Fibroblast of lung (primary cell): Measurements from ENCODE around the gene KIF19. TPM values are rescaled to one million over a fixed set of nuclear protein-coding genes. Genes with fewer than 3 reads are reported as not detected.
A peak's percentile ranks its signal among the peaks of the same experiment; 100 is the strongest.

Experiments used
- DNase-seq, 2 donors: peaks; one replicate each; pipeline versions ENCODE4 v3.0.0 to v3.0.0-alpha.2; 2010; ENCODE audit warnings: low read depth in 2 of 2
- H2AFZ ChIP-seq: 2 replicates; pipeline ENCODE4 v1.5.1; 2012; ENCODE audit warnings: low read length, control low read depth, inconsistent platforms
- H3K27ac ChIP-seq: 2 replicates; pipeline ENCODE4 v1.5.1; 2011; ENCODE audit warnings: low read length, control low read depth; ENCODE audit not compliant: insufficient read depth
- H3K27me3 ChIP-seq: 2 replicates; pipeline ENCODE4 v1.5.1; 2011; ENCODE audit warnings: mild to moderate bottlenecking, low read length; ENCODE audit not compliant: control insufficient read depth, insufficient read depth
- H3K36me3 ChIP-seq: 2 replicates; pipeline ENCODE4 v1.5.1; 2011; ENCODE audit warnings: low read length; ENCODE audit not compliant: control insufficient read depth, insufficient read depth
- H3K4me1 ChIP-seq: 2 replicates; pipeline ENCODE4 v1.5.1; 2011; ENCODE audit warnings: low read length; ENCODE audit not compliant: control insufficient read depth, insufficient read depth; ENCODE audit errors: extremely low read depth
- H3K4me2 ChIP-seq: 2 replicates; pipeline ENCODE4 v1.5.1; 2011; ENCODE audit warnings: low read length, control low read depth; ENCODE audit not compliant: insufficient read depth; ENCODE audit errors: extremely low read depth
- H3K4me3 ChIP-seq, 4 experiments: fragments of 200-600 bp in 1 of 4; sonication (generic) in 1 of 4; replicated peaks in 1 of 4; 2 replicates each; pipeline ENCODE4 v1.5.1; 2011 to 2016; ENCODE audit warnings: low read length in 4 of 4, low read depth in 3 of 4, mild to moderate bottlenecking in 3 of 4, control low read depth in 2 of 4, inconsistent platforms in 1 of 4, mixed read lengths in 1 of 4; ENCODE audit not compliant: insufficient read depth in 1 of 4; ENCODE audit errors: control extremely low read depth in 1 of 4
- H3K79me2 ChIP-seq: 2 replicates; pipeline ENCODE4 v1.5.1; 2012; ENCODE audit warnings: mild to moderate bottlenecking, low read length, inconsistent platforms; ENCODE audit not compliant: control insufficient read depth, insufficient read depth
- H3K9ac ChIP-seq: 2 replicates; pipeline ENCODE4 v1.5.1; 2011; ENCODE audit warnings: mild to moderate bottlenecking, low read length, control low read depth; ENCODE audit not compliant: insufficient read depth
- H3K9me3 ChIP-seq: 2 replicates; pipeline ENCODE4 v1.5.1; 2012; ENCODE audit warnings: low read depth, low read length; ENCODE audit not compliant: control insufficient read depth, insufficient read depth
- H4K20me1 ChIP-seq: 2 replicates; pipeline ENCODE4 v1.5.1; 2011; ENCODE audit warnings: low read length; ENCODE audit not compliant: control insufficient read depth, insufficient read depth; ENCODE audit errors: extremely low read depth
- EZH2 ChIP-seq: IDR thresholded peaks from 2 replicates; pipeline ENCODE4 v1.5.1; 2012; ENCODE audit warnings: low read length, control low read depth, mild to moderate bottlenecking; ENCODE audit errors: missing control alignments
- polyA plus RNA-seq, 2 donors: library from polyadenylated mRNA; depleted of rRNA in 1 of 2; stranded (reverse) in 1 of 2; unstranded in 1 of 2; fragments of >200 nt; gene quantifications; 2 replicates each; pipeline ENCODE4 v1.2.1, GENCODE V29; 2011 to 2012; ENCODE audit warnings: missing spikeins in 1 of 2
- total RNA-seq: library from RNA; depleted of rRNA; stranded (reverse); fragments of >200 nt; gene quantifications from 2 replicates; pipeline ENCODE4 v1.2.1, GENCODE V29; 2014
- TF ChIP-seq, protein P1 (sequence below), 2 donors: IDR thresholded peaks in 1 of 2; conservative IDR thresholded peaks in 1 of 2; 1 replicate in 1 of 2; 2 replicates in 1 of 2; pipeline ENCODE4 v1.5.1; 2011 to 2012; ENCODE audit warnings: low read length in 2 of 2, control low read depth in 1 of 2, inconsistent platforms in 1 of 2, low read depth in 1 of 2, mild to moderate bottlenecking in 1 of 2

Gene KIF19
- total and polyA plus RNA-seq, 2 donors (not counting 1 experiment from before 2014, with no cell fraction given), result under 0.01 TPM; not detected in 1

DNA sequence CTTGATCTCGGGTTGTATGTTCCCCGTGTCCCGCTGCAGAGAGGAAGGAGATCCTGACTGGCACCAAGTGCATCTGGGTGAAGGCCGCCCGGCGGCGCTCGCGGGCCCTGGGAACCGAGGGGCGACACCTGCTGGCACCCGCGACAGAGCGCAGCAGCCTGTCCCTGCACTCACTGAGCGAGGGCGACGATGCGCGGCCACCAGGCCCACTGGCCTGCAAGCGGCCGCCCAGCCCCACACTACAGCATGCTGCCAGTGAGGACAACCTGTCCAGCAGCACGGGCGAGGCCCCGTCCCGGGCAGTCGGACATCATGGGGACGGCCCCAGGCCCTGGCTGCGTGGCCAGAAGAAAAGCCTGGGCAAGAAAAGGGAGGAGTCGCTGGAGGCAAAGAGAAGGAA, 28.1 kb downstream of the KIF19 start:
- Histone ChIP-seq H2AFZ (no peak overlapping the region), H3K79me2 (no peaks in the 10 kb centered on the region), H3K36me3 (no peaks in the 10 kb centered on the region), H3K27me3 (no peaks in the 10 kb centered on the region), H3K4me1 (no peaks in the 10 kb centered on the region), H3K4me3 (no peak overlapping the region), H4K20me1 (no peaks in the 10 kb centered on the region), H3K9ac (no peak overlapping the region), H3K9me3 (no peaks in the 10 kb centered on the region), H3K27ac (no peak overlapping the region), H3K4me2 (no peak overlapping the region)
- peak in 1 of 2 donors; percentile 7 for DNase-seq
- TF ChIP-seq, protein P1, sequence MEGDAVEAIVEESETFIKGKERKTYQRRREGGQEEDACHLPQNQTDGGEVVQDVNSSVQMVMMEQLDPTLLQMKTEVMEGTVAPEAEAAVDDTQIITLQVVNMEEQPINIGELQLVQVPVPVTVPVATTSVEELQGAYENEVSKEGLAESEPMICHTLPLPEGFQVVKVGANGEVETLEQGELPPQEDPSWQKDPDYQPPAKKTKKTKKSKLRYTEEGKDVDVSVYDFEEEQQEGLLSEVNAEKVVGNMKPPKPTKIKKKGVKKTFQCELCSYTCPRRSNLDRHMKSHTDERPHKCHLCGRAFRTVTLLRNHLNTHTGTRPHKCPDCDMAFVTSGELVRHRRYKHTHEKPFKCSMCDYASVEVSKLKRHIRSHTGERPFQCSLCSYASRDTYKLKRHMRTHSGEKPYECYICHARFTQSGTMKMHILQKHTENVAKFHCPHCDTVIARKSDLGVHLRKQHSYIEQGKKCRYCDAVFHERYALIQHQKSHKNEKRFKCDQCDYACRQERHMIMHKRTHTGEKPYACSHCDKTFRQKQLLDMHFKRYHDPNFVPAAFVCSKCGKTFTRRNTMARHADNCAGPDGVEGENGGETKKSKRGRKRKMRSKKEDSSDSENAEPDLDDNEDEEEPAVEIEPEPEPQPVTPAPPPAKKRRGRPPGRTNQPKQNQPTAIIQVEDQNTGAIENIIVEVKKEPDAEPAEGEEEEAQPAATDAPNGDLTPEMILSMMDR (conservative IDR thresholded peaks at IDR 0.05 in 1 of 2, IDR thresholded peaks at IDR 0.05 in 1 of 2; ENCODE audit: low read depth in 1 of 2, low read length in 2 of 2), result no peak
- no peak for TF ChIP-seq EZH2

DNA sequence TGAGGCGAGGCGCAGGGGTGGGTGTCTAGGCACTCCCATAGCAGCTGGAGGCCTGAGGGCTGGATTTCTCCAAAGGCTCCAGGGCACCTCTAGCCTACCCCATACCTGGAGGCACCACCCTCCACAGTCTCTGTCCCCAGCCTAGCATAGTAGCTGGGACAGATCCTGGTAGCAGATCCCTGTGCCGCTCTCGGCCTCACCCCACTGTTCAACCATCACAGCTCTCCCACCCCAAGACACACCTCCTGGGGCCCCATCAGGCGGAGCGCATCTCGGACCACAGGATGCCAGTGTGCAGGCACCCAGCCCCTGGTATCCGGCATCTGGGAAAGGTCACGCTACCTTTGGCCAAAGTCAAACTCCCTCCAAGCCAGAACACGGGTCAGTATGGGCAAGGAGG, 28.5 kb downstream of the KIF19 start:
- Histone ChIP-seq H3K9me3 (no peaks in the 10 kb centered on the region), H3K4me1 (no peaks in the 10 kb centered on the region), H3K4me2 (no peak overlapping the region), H3K9ac (no peak overlapping the region), H3K27ac (no peak overlapping the region), H3K36me3 (no peaks in the 10 kb centered on the region), H3K79me2 (no peaks in the 10 kb centered on the region), H4K20me1 (no peaks in the 10 kb centered on the region), H3K27me3 (no peaks in the 10 kb centered on the region), H2AFZ (no peak overlapping the region), H3K4me3 (no peak overlapping the region)
- TF ChIP-seq EZH2, result no peak
- no peak for DNase-seq

DNA sequence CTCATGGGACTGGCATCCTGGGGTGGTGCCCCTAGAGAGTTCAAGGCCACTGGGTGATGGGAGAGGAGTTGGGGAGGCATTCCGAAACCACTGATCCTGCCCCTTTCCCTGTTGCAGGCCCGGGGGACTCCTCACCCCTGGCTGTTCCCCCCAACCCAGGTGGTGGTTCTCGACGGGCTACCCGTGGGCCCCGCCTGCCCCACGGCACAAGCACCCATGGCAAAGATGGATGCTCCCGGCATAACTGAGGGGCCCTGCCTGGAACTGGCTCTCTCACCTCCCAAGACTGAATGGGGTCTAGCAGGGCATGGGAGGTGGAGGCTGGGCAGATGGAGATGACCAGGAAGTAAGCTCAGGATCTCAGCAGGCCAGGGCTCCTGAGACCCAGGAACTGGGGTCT, 29.0 kb downstream of the KIF19 start:
- no peaks in the 10 kb centered on the region for H4K20me1 ChIP-seq
- DNase-seq, result no peak
- TF ChIP-seq EZH2, result no peak
- TF ChIP-seq, protein P1 (conservative IDR thresholded peaks at IDR 0.05 in 1 of 2, IDR thresholded peaks at IDR 0.05 in 1 of 2; ENCODE audit: low read depth in 1 of 2, low read length in 2 of 2), result no peak
- no peak overlapping the region for H3K9ac ChIP-seq
- H3K27ac ChIP-seq, result no peak overlapping the region
- no peak overlapping the region for H3K4me3 ChIP-seq
- H3K79me2 ChIP-seq, result no peaks in the 10 kb centered on the region
- H3K36me3 ChIP-seq, result no peaks in the 10 kb centered on the region
- no peaks in the 10 kb centered on the region for H3K4me1 ChIP-seq
- no peak overlapping the region for H3K4me2 ChIP-seq
- H3K27me3 ChIP-seq, result no peaks in the 10 kb centered on the region
- H3K9me3 ChIP-seq, result no peaks in the 10 kb centered on the region
- H2AFZ ChIP-seq, result no peak overlapping the region
